Suprapubic skin (tissue), 4 donors: ENCODE measurements around the gene ATP12A. TPM values are rescaled to one million over a fixed set of nuclear protein-coding genes. Genes with fewer than 3 reads are reported as not detected.

Source experiments
- DNase-seq, 2 donors: peaks; one replicate each; pipeline ENCODE4 v3.0.0-alpha.2; 2019; ENCODE audit warnings: low spot score in 2 of 2
- H3K27ac ChIP-seq: fragments of 200-600 bp; sonication (generic); one replicate; pipeline ENCODE4 v1.5.1; 2019
- H3K27me3 ChIP-seq: fragments of 200-600 bp; sonication (generic); one replicate; pipeline ENCODE4 v1.5.1; 2019
- H3K36me3 ChIP-seq: fragments of 200-600 bp; sonication (generic); one replicate; pipeline ENCODE4 v1.5.1; 2019
- H3K4me1 ChIP-seq: fragments of 200-600 bp; sonication (generic); one replicate; pipeline ENCODE4 v1.5.1; 2019
- H3K4me3 ChIP-seq: fragments of 200-600 bp; sonication (generic); one replicate; pipeline ENCODE4 v1.5.1; 2019; ENCODE audit warnings: mild to moderate bottlenecking
- H3K9me3 ChIP-seq: fragments of 200-600 bp; sonication (generic); one replicate; pipeline ENCODE4 v1.5.1; 2019
- EP300 ChIP-seq: sonication (generic); formaldehyde crosslinking; IDR thresholded peaks from one replicate; pipeline ENCODE4 v1.6.1; 2017; ENCODE audit warnings: antibody characterized with exemption
- POLR2A ChIP-seq, 2 donors: fragments of 450-650 bp; IDR thresholded peaks; one replicate each; pipeline ENCODE4 v1.6.1; 2017; ENCODE audit warnings: antibody characterized with exemption in 2 of 2, mild to moderate bottlenecking in 2 of 2, moderate library complexity in 2 of 2
- POLR2AphosphoS5 ChIP-seq, 3 donors: sonication (generic); formaldehyde crosslinking; IDR thresholded peaks; one replicate each; pipeline ENCODE4 v1.6.1; 2017; ENCODE audit warnings: antibody characterized with exemption in 3 of 3
- WGBS: methylation state at CpG from one replicate; pipeline ENCODE4 v1.1.5; 2018; 5-methylcytosine and 5-hydroxymethylcytosine counted together
- total RNA-seq, 4 donors: library from RNA; depleted of rRNA; stranded (reverse); fragments of >200 nt; gene quantifications; one replicate each; pipeline ENCODE4 v1.1.0, GENCODE V29; 2016
- TF ChIP-seq, protein P1 (sequence below), 2 donors: fragments of 200-600 bp in 1 of 2; fragments of 450-650 bp in 1 of 2; sonication (generic) in 1 of 2; IDR thresholded peaks; one replicate each; pipeline ENCODE4 v1.5.1; 2016 to 2019; ENCODE audit warnings: antibody characterized with exemption in 2 of 2, mild to moderate bottlenecking in 1 of 2, moderate library complexity in 1 of 2

ATP12A gene
- total RNA-seq = 10 to 100 TPM in 1 of 4 donors, 1 to 10 TPM in 2, under 1 TPM in 1; 0.24 to 21.6 (median 5.6) TPM

DNA sequence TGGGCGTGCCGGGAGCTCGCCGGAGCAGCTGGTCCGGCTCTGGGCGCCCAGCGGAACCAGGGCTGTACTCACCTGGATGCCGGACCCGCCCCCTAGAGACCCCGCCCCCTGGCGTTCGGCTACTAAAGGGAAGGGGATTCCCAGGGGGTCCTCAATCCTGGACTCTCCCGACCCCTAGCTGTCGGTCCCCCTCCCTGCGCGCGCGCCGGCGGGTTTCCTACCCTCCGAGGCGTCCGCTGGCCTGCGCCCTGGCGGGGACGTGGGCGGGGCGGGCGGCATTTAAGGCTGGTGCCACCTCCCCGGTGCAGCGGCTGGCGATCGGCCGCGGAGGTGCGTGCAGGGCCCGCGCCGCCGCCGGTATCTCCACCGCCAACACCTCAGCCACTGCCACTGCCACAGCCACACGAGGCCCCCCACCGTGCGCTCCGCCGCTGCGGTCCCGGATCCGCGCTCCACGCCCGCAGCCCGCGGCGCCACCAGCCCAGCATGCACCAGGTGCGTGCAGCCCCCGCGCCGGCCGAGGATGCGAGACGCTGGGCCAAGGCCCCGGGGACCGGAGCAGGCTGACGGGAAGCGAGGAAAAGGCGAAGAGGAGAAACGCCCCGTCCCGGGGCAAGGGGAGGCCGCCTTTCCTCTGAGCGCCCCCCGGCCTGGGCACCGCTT, at the start of gene ATP12A:
Gene ATP12A (plus strand): TSS at position 151 of the 663 bp plus-strand sequence. CDS start 336 bp downstream, at position 487.
- peak within 1 kb of the TSS; percentile 59 for H3K4me3 ChIP-seq
- no peaks in the 10 kb centered on the region for H3K36me3 ChIP-seq
- TF ChIP-seq EP300 = no peak
- TF ChIP-seq, protein P1, sequence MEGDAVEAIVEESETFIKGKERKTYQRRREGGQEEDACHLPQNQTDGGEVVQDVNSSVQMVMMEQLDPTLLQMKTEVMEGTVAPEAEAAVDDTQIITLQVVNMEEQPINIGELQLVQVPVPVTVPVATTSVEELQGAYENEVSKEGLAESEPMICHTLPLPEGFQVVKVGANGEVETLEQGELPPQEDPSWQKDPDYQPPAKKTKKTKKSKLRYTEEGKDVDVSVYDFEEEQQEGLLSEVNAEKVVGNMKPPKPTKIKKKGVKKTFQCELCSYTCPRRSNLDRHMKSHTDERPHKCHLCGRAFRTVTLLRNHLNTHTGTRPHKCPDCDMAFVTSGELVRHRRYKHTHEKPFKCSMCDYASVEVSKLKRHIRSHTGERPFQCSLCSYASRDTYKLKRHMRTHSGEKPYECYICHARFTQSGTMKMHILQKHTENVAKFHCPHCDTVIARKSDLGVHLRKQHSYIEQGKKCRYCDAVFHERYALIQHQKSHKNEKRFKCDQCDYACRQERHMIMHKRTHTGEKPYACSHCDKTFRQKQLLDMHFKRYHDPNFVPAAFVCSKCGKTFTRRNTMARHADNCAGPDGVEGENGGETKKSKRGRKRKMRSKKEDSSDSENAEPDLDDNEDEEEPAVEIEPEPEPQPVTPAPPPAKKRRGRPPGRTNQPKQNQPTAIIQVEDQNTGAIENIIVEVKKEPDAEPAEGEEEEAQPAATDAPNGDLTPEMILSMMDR (IDR thresholded peaks at IDR 0.05) = no peak
- no peak for TF ChIP-seq POLR2A (IDR thresholded peaks at IDR 0.05)
- no peak for TF ChIP-seq POLR2AphosphoS5 (IDR thresholded peaks at IDR 0.05)
- H3K4me1 ChIP-seq = peaks cover 23% of the 10 kb centered on the region
- peak in 1 of 2 donors; percentile 49 for DNase-seq
- H3K27ac ChIP-seq = no peak within 1 kb of the TSS
- peaks cover 44% of the 10 kb centered on the region for H3K27me3 ChIP-seq
- WGBS = 2% methylated on average over 49 of the region's 75 CpGs
- no peaks in the 10 kb centered on the region for H3K9me3 ChIP-seq

DNA sequence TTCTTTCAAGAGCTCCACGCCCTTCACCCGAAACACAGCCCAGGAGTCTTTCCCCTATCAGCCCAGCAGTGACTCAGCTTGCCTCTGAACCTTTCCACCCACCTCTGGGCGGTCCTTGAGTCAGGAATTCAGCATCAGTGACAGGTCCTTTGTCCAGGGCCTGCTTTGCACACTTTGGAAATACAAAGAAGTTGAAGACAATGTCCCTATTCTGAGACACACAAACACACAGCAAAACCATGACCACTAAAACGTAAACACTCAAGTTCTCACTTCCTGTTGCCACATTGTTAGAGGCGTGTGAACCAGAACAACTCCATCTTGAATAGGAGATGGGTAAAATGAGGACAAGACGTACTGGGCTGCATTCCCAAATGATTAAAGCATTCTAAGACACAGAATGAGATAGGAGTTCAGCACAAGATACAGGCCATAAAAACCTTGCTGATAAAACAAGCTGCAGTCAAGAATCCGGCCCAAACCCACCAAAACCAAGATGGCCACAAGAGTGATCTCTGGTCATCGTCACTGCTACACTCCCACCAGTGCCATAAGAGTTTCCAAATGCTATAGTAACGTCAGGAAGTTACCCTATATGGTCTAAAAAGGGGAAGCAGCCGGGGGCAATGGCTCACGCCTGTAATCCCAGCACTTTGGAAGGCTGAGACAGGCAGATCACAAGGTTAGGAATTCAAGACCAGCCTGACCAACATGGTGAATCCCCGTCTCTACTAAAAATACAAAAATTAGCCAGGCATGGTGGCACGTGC, 49.2 kb upstream of the ATP12A start:
- WGBS = 83% methylated on average over 13 of the region's 13 CpGs
- no peaks in the 10 kb centered on the region for H3K36me3 ChIP-seq
- H3K4me1 ChIP-seq = no peaks in the 10 kb centered on the region
- H3K9me3 ChIP-seq = no peaks in the 10 kb centered on the region
- H3K4me3 ChIP-seq = no peak overlapping the region
- DNase-seq = peak in 1 of 2 donors; percentile 20
- H3K27ac ChIP-seq = no peak overlapping the region
- TF ChIP-seq POLR2AphosphoS5 (IDR thresholded peaks at IDR 0.05) = no peak
- TF ChIP-seq, protein P1 (IDR thresholded peaks at IDR 0.05) = no peak
- TF ChIP-seq EP300 = no peak
- no peak for TF ChIP-seq POLR2A (IDR thresholded peaks at IDR 0.05)
- no peaks in the 10 kb centered on the region for H3K27me3 ChIP-seq

DNA sequence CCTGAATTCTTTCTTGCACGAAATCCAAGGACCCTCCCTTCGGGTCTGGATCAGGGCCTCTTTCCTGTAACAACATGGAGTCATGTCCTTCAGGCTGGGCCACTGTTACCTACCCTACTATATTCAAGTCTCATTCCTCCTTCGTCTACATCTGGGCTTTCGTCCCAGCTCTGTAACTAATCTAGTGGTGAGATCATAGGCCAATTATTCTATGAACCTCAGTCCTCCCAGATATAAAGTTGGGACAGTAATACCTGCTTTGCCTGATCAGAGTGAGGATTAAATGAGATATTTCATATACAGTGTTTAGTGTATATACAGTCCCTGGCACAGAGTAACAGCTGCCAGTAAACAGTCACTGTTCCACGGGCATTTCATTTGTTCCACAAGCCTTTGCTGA, 48.3 kb upstream of the ATP12A start:
- DNase-seq = peak in 1 of 2 donors; percentile 16
- 75% methylated on average over 5 of the region's 5 CpGs for WGBS
- no peak overlapping the region for H3K27ac ChIP-seq

DNA sequence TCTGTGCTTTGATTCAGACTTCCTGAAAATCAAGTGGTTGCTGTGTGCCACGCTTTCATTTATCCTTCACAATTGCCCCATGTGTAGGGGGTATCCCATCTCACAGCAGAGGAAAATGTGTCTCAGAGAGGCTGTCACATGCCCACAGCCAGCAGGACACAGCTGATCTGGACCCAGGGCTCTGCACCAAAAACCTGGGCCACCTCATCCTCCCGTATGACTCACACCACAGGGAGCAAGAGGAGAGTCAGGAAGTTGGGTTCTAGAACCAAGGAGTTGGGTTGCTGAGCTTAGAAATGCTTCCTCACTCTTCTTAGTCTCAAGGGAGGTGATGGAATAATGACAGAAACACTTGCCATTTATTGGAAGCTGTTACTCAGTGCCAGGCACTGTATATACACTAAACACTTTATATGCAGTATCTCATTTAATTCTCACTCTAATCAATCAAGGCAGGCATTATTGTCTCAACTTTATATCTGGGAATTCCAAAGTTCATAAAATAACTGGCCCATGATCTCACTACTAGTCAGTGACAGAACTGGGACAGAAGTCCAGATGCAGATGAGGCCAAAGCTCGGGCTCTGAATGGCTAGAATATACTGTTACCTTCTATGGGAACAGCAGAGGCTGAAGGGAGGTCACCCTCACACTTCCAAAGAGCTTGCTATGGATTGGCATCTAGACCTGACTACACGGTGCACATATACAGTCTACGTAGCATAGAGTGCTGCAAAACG, 47.7 kb upstream of the ATP12A start:
- 81% methylated on average over 6 of the region's 6 CpGs for WGBS

More for the DNA sequence above, 48.3 kb upstream of the ATP12A start:
- Histone ChIP-seq H3K4me1 (no peaks in the 10 kb centered on the region), H3K27me3 (no peaks in the 10 kb centered on the region), H3K4me3 (no peak overlapping the region), H3K36me3 (no peaks in the 10 kb centered on the region), H3K9me3 (no peaks in the 10 kb centered on the region)
- TF ChIP-seq POLR2A (IDR thresholded peaks at IDR 0.05) = no peak
- TF ChIP-seq, protein P1 (IDR thresholded peaks at IDR 0.05) = no peak
- no peak for TF ChIP-seq POLR2AphosphoS5 (IDR thresholded peaks at IDR 0.05)
- no peak for TF ChIP-seq EP300

More for the DNA sequence above, 47.7 kb upstream of the ATP12A start:
- H3K4me1 ChIP-seq = no peaks in the 10 kb centered on the region
- H3K4me3 ChIP-seq = no peak overlapping the region
- H3K9me3 ChIP-seq = no peaks in the 10 kb centered on the region
- H3K27ac ChIP-seq = no peak overlapping the region
- TF ChIP-seq POLR2AphosphoS5 (IDR thresholded peaks at IDR 0.05) (no peak), EP300 (no peak), POLR2A (IDR thresholded peaks at IDR 0.05) (no peak)
- TF ChIP-seq, protein P1 (IDR thresholded peaks at IDR 0.05) = no peak
- H3K27me3 ChIP-seq = no peaks in the 10 kb centered on the region
- DNase-seq = peak in 1 of 2 donors; percentile 29
- no peaks in the 10 kb centered on the region for H3K36me3 ChIP-seq
